ENCODE measurements around the gene PDE9A.

The PDE9A gene

GRCh38 chr21:42659416-42660117 is 6.1 kb downstream of the PDE9A start:
- DNase-seq, result no peak

GRCh38 chr21:42660118-42660470 is 6.7 kb downstream of the PDE9A start:
- DNase-seq, result no peak

GRCh38 chr21:42661688-42662429 is 8.4 kb downstream of the PDE9A start:
- DNase-seq, result no peak

GRCh38 chr21:42662430-42663199 is 9.2 kb downstream of the PDE9A start:
- DNase-seq, result no peak

GRCh38 chr21:42663200-42663750 is 9.9 kb downstream of the PDE9A start:
- no peak for DNase-seq

- DNase-seq, result no peak
Measured at GRCh38 chr21:42663860-42664535, 10.6 kb downstream of the PDE9A start.

GRCh38 chr21:42664614-42665013 is 11.2 kb downstream of the PDE9A start:
- DNase-seq, result no peak

- no peak for DNase-seq
Measured at GRCh38 chr21:42665026-42665425, 11.6 kb downstream of the PDE9A start.

- no peak for DNase-seq
Measured at GRCh38 chr21:42665484-42665883, 12.1 kb downstream of the PDE9A start.

- DNase-seq, result no peak
Measured at GRCh38 chr21:42666023-42666747, 12.8 kb downstream of the PDE9A start.

GRCh38 chr21:42666925-42667324 is 13.5 kb downstream of the PDE9A start:
- no peak for DNase-seq

GRCh38 chr21:42668298-42668992 is 15.0 kb downstream of the PDE9A start:
- no peak for DNase-seq

GRCh38 chr21:42669041-42669440 is 15.6 kb downstream of the PDE9A start:
- no peak for DNase-seq

GRCh38 chr21:42670058-42670880 is 16.8 kb downstream of the PDE9A start:
- DNase-seq, result no peak

GRCh38 chr21:42670884-42671283 is 17.5 kb downstream of the PDE9A start:
- no peak for DNase-seq

- no peak for DNase-seq
Measured at GRCh38 chr21:42671778-42672593, 18.6 kb downstream of the PDE9A start.

- DNase-seq, result no peak
Measured at GRCh38 chr21:42672699-42673458, 19.5 kb downstream of the PDE9A start.

GRCh38 chr21:42673633-42674328 is 20.4 kb downstream of the PDE9A start:
- no peak for DNase-seq

All from CD4-positive, alpha-beta T cell treated with Interleukin-12 subunit alpha and Interleukin-12 subunit beta, for 1 hour (primary cell).